Omental fat pad (tissue), 4 donors: ENCODE data around the gene ARFGAP2. TPM values are rescaled to one million over a fixed set of nuclear protein-coding genes. Genes with fewer than 3 reads are reported as not detected.

ENCODE experiments used
- ATAC-seq: fragments of 150-250 bp; one replicate; pipeline ENCODE4 v1.9.1; 2016; ENCODE audit warnings: mild to moderate bottlenecking, moderate library complexity; ENCODE audit not compliant: low FRiP score
- DNase-seq: peaks from one replicate; pipeline ENCODE4 v3.0.0-alpha.2; 2019; ENCODE audit warnings: low spot score
- CTCF ChIP-seq, 3 donors: fragments of 450-650 bp; IDR thresholded peaks; one replicate each; pipeline ENCODE4 v1.5.1; 2016 to 2017; ENCODE audit warnings: antibody characterized with exemption in 3 of 3, mild to moderate bottlenecking in 3 of 3, moderate library complexity in 2 of 3
- total RNA-seq, 4 donors: library from RNA; depleted of rRNA; stranded (reverse); fragments of >200 nt; gene quantifications; one replicate each; pipeline ENCODE4 v1.1.0, GENCODE V29; 2016

The ARFGAP2 gene
- total RNA-seq, 4 donors from 2014 or later, result 82.3 to 179 (median 108) TPM

GRCh38 chr11:47136921-47137320 lies 39.8 kb downstream of the ARFGAP2 start:
- ATAC-seq (no peak), DNase-seq (no peak)
- TF ChIP-seq CTCF (IDR thresholded peaks at IDR 0.05), result no peak

GRCh38 chr11:47136327-47136726 lies 40.4 kb downstream of the ARFGAP2 start:
- no peak for TF ChIP-seq CTCF (IDR thresholded peaks at IDR 0.05)
- no peak for ATAC-seq
- DNase-seq, result no peak

GRCh38 chr11:47132981-47133380 lies 43.7 kb downstream of the ARFGAP2 start:
- DNase-seq (no peak), ATAC-seq (no peak)
- no peak for TF ChIP-seq CTCF (IDR thresholded peaks at IDR 0.05)

- ATAC-seq (no peak), DNase-seq (no peak)
- TF ChIP-seq CTCF (IDR thresholded peaks at IDR 0.05), result no peak
Measured at GRCh38 chr11:47132490-47132889, 44.2 kb downstream of the ARFGAP2 start.

GRCh38 chr11:47131136-47131535 lies 45.5 kb downstream of the ARFGAP2 start:
- ATAC-seq (no peak), DNase-seq (no peak)
- TF ChIP-seq CTCF (IDR thresholded peaks at IDR 0.05), result no peak

- no peak for TF ChIP-seq CTCF (IDR thresholded peaks at IDR 0.05)
- ATAC-seq (no peak), DNase-seq (no peak)
Measured at GRCh38 chr11:47130543-47130942, 46.1 kb downstream of the ARFGAP2 start.

GRCh38 chr11:47127213-47127612 lies 49.5 kb downstream of the ARFGAP2 start:
- no peak for TF ChIP-seq CTCF (IDR thresholded peaks at IDR 0.05)
- ATAC-seq (no peak), DNase-seq (no peak)
